ENCODE data around the gene LSM4. TPM values are rescaled to one million over a fixed set of nuclear protein-coding genes. Genes with fewer than 3 reads are reported as not detected.

The LSM4 gene
- total and polyA plus RNA-seq, 2 experiments from 2014 or later = 591 to 637 TPM

DNA sequence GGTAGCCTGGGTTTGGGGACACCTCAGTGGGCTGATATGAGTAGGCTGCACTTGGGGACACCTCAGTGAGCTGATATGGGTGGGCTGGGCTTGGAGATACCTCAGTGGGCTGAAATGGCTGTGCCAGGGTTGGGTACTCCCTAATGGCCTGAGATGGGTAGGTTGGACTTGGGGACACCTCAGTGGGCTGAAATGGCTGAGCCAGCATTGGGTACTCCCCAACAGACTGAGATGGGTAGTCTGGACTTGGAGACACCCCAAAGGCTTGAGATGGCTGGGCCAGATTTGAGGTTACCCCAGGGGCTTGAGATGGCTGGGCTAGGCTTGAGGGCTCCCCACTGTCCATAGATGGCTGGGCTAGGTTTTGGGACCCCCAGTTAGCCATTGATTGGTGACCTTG is 60.7 kb downstream of the LSM4 start:
- DNase-seq (ENCODE audit: low spot score) (no peak), ATAC-seq (no peak)
- peaks cover 9% of the 10 kb centered on the region; the same call in 1 of the 3 replicates for H3K9me3 Mint-ChIP-seq
- H3K4me1 Mint-ChIP-seq = no peaks in the 10 kb centered on the region
- Histone ChIP-seq H3K4me2 (no peak overlapping the region), H4K20me1 (replicated peaks; ENCODE audit: insufficient read depth) (no peaks in the 10 kb centered on the region), H3F3A (replicated peaks; ENCODE audit: low read depth) (no peaks in the 10 kb centered on the region), H3K9me2 (ENCODE audit: insufficient read depth) (peaks cover 6% of the 10 kb centered on the region; the same call in 1 of the 2 replicates), H3K79me2 (replicated peaks; ENCODE audit: insufficient read depth) (no peaks in the 10 kb centered on the region), H3K4me3 (no peak overlapping the region), H3K36me3 (ENCODE audit: insufficient read depth) (no peaks in the 10 kb centered on the region), H3K27ac (ENCODE audit: low read depth) (no peak overlapping the region), H2AFZ (no peak overlapping the region), H3K4me1 (ENCODE audit: insufficient read depth) (no peaks in the 10 kb centered on the region), H3K27me3 (ENCODE audit: insufficient read depth) (no peaks in the 10 kb centered on the region)
- peaks cover 20% of the 10 kb centered on the region for H3K27me3 Mint-ChIP-seq (ENCODE audit: insufficient read depth, low read depth, poor library complexity)
- no peak for TF ChIP-seq JUNB (IDR thresholded peaks at IDR 0.05; ENCODE audit: unreplicated experiment)
- no peak for TF ChIP-seq EZH2phosphoT487 (IDR thresholded peaks at IDR 0.05; ENCODE audit: unreplicated experiment)
- no peak for TF ChIP-seq ZNF331 (CRISPR knock-in tag; IDR thresholded peaks at IDR 0.05; ENCODE audit: low read depth)
- TF ChIP-seq, protein P1, sequence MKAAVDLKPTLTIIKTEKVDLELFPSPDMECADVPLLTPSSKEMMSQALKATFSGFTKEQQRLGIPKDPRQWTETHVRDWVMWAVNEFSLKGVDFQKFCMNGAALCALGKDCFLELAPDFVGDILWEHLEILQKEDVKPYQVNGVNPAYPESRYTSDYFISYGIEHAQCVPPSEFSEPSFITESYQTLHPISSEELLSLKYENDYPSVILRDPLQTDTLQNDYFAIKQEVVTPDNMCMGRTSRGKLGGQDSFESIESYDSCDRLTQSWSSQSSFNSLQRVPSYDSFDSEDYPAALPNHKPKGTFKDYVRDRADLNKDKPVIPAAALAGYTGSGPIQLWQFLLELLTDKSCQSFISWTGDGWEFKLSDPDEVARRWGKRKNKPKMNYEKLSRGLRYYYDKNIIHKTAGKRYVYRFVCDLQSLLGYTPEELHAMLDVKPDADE (IDR thresholded peaks at IDR 0.05) = no peak
- no peak overlapping the region for H3K27ac Mint-ChIP-seq
- H3K36me3 Mint-ChIP-seq (ENCODE audit: low read depth) = peaks cover 5% of the 10 kb centered on the region; the same call in 1 of the 3 replicates
- no peak overlapping the region for H3K4me3 Mint-ChIP-seq

DNA sequence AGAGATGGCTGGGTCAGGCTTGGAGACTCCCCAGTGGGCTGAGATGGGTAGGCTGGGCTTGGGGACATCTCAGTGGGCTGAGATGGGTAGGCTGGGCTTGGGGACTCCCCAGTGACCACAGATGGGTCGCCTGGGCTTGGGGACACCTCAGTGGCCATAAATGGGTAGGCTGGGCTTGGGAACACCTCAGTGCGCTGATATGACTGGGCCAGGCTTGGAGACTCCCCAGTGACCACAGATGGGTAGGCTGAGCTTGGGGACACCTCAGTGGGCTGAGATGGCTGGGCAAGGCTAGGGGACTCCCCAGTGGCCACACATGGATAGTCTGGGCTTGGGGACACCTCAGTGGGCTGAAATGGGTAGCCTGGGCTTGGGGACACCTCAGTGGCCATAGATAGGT is 61.4 kb downstream of the LSM4 start:
- H3K9me2 ChIP-seq (ENCODE audit: insufficient read depth) = peaks cover 6% of the 10 kb centered on the region; the same call in 1 of the 2 replicates
- Mint-ChIP-seq H3K27me3 (ENCODE audit: insufficient read depth, low read depth, poor library complexity) (peaks cover 18% of the 10 kb centered on the region), H3K36me3 (ENCODE audit: low read depth) (peaks cover 5% of the 10 kb centered on the region; the same call in 1 of the 3 replicates), H3K4me1 (no peaks in the 10 kb centered on the region), H3K9me3 (peaks cover 9% of the 10 kb centered on the region; the same call in 1 of the 3 replicates), H3K4me3 (no peak overlapping the region), H3K27ac (no peak overlapping the region)
- no peak overlapping the region for H3K4me3 ChIP-seq
- no peak for ATAC-seq
- no peak overlapping the region for H2AFZ ChIP-seq
- no peaks in the 10 kb centered on the region for H4K20me1 ChIP-seq (replicated peaks; ENCODE audit: insufficient read depth)
- no peaks in the 10 kb centered on the region for H3K36me3 ChIP-seq (ENCODE audit: insufficient read depth)
- H3K27ac ChIP-seq (ENCODE audit: low read depth) = no peak overlapping the region
- no peaks in the 10 kb centered on the region for H3K27me3 ChIP-seq (ENCODE audit: insufficient read depth)
- no peaks in the 10 kb centered on the region for H3F3A ChIP-seq (replicated peaks; ENCODE audit: low read depth)
- H3K4me2 ChIP-seq = no peak overlapping the region
- no peaks in the 10 kb centered on the region for H3K4me1 ChIP-seq (ENCODE audit: insufficient read depth)
- H3K79me2 ChIP-seq (replicated peaks; ENCODE audit: insufficient read depth) = no peaks in the 10 kb centered on the region
- DNase-seq (ENCODE audit: low spot score) = no peak
- TF ChIP-seq, protein P2, sequence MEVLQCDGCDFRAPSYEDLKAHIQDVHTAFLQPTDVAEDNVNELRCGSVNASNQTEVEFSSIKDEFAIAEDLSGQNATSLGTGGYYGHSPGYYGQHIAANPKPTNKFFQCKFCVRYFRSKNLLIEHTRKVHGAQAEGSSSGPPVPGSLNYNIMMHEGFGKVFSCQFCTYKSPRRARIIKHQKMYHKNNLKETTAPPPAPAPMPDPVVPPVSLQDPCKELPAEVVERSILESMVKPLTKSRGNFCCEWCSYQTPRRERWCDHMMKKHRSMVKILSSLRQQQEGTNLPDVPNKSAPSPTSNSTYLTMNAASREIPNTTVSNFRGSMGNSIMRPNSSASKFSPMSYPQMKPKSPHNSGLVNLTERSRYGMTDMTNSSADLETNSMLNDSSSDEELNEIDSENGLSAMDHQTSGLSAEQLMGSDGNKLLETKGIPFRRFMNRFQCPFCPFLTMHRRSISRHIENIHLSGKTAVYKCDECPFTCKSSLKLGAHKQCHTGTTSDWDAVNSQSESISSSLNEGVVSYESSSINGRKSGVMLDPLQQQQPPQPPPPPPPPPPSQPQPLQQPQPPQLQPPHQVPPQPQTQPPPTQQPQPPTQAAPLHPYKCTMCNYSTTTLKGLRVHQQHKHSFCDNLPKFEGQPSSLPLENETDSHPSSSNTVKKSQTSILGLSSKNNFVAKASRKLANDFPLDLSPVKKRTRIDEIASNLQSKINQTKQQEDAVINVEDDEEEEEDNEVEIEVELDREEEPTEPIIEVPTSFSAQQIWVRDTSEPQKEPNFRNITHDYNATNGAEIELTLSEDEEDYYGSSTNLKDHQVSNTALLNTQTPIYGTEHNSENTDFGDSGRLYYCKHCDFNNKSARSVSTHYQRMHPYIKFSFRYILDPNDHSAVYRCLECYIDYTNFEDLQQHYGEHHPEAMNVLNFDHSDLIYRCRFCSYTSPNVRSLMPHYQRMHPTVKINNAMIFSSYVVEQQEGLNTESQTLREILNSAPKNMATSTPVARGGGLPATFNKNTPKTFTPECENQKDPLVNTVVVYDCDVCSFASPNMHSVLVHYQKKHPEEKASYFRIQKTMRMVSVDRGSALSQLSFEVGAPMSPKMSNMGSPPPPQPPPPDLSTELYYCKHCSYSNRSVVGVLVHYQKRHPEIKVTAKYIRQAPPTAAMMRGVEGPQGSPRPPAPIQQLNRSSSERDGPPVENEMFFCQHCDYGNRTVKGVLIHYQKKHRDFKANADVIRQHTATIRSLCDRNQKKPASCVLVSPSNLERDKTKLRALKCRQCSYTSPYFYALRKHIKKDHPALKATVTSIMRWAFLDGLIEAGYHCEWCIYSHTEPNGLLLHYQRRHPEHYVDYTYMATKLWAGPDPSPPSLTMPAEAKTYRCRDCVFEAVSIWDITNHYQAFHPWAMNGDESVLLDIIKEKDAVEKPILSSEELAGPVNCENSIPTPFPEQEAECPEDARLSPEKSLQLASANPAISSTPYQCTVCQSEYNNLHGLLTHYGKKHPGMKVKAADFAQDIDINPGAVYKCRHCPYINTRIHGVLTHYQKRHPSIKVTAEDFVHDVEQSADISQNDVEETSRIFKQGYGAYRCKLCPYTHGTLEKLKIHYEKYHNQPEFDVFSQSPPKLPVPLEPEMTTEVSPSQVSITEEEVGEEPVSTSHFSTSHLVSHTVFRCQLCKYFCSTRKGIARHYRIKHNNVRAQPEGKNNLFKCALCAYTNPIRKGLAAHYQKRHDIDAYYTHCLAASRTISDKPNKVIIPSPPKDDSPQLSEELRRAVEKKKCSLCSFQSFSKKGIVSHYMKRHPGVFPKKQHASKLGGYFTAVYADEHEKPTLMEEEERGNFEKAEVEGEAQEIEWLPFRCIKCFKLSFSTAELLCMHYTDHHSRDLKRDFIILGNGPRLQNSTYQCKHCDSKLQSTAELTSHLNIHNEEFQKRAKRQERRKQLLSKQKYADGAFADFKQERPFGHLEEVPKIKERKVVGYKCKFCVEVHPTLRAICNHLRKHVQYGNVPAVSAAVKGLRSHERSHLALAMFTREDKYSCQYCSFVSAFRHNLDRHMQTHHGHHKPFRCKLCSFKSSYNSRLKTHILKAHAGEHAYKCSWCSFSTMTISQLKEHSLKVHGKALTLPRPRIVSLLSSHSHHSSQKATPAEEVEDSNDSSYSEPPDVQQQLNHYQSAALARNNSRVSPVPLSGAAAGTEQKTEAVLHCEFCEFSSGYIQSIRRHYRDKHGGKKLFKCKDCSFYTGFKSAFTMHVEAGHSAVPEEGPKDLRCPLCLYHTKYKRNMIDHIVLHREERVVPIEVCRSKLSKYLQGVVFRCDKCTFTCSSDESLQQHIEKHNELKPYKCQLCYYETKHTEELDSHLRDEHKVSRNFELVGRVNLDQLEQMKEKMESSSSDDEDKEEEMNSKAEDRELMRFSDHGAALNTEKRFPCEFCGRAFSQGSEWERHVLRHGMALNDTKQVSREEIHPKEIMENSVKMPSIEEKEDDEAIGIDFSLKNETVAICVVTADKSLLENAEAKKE (CRISPR knock-in tag; IDR thresholded peaks at IDR 0.05) = no peak
- TF ChIP-seq POLR2AphosphoS5 (IDR thresholded peaks at IDR 0.05; ENCODE audit: low read depth) (no peak), EZH2phosphoT487 (IDR thresholded peaks at IDR 0.05; ENCODE audit: unreplicated experiment) (no peak), EZH2 (IDR thresholded peaks at IDR 0.05; ENCODE audit: low read depth, unreplicated experiment) (no peak), STAT1 (IDR thresholded peaks at IDR 0.05; ENCODE audit: unreplicated experiment) (no peak), JUNB (IDR thresholded peaks at IDR 0.05; ENCODE audit: unreplicated experiment) (no peak), ZNF331 (CRISPR knock-in tag; IDR thresholded peaks at IDR 0.05; ENCODE audit: low read depth) (no peak), ZNF114 (CRISPR knock-in tag; IDR thresholded peaks at IDR 0.05) (no peak), CREB1 (CRISPR knock-in tag; IDR thresholded peaks at IDR 0.05; ENCODE audit: low read depth) (no peak)
- TF ChIP-seq, protein P1 (IDR thresholded peaks at IDR 0.05) = no peak
- TF ChIP-seq, protein P3, sequence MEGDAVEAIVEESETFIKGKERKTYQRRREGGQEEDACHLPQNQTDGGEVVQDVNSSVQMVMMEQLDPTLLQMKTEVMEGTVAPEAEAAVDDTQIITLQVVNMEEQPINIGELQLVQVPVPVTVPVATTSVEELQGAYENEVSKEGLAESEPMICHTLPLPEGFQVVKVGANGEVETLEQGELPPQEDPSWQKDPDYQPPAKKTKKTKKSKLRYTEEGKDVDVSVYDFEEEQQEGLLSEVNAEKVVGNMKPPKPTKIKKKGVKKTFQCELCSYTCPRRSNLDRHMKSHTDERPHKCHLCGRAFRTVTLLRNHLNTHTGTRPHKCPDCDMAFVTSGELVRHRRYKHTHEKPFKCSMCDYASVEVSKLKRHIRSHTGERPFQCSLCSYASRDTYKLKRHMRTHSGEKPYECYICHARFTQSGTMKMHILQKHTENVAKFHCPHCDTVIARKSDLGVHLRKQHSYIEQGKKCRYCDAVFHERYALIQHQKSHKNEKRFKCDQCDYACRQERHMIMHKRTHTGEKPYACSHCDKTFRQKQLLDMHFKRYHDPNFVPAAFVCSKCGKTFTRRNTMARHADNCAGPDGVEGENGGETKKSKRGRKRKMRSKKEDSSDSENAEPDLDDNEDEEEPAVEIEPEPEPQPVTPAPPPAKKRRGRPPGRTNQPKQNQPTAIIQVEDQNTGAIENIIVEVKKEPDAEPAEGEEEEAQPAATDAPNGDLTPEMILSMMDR (conservative IDR thresholded peaks at IDR 0.05; ENCODE audit: low read depth in 2 of 2) = no peak

All from GM23338 (cell line).